IPS-NIHi7 (cell line): ENCODE data around the gene APBA3.

ENCODE experiments used
- DNase-seq: peaks from one replicate; pipeline ENCODE4 v3.0.0; 2012; ENCODE audit warnings: mixed read lengths; ENCODE audit errors: extremely low spot score

APBA3 gene

DNA sequence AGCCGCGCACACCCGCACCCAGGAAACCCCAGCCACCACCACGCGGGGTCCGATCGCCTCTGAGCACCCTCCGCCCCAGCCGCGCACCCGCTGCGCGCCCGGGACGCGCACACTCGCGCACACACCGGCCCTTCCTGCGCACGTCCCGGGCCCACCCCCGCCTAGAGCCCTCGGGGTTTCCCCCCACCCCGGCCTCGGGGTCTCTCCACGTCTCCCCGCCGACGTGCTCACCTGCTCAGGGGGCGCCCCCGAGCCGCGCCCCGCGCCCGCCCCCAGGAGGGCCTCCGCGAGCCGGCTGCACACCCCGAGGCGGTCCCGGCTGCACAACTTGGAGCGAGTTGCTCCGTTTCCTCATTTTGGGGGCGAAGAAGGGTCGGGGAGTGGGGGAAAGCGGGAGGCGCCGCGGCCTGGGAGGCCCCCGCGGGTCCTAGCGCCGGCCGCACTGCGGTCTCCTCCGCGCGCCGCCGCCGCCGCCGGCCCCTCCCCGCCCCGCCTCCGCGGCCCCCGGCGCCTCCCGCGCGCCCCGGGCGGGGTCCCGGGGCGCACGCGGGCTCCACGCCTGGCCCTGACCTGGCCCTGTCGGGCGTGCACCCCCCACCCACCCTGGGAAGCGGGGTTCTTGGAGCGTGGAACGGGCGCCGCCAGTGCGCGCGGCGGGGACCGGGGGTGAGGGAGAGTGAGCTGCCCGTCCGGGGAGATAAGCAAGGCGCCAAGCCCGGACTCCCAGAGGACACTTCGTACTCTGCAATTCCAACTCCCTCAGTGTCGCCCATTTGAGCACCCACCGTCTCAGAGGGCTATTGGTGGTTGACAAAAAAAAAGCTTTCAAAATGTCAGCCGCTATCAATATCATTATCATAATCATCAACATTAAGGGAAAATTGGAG lies 24.7 kb upstream of the APBA3 start, which contains the start of gene MATK:
Gene MATK, minus strand, starts transcription at position 444 of the 887 bp plus-strand sequence. CDS start 1,246 bp downstream, outside the sequence.
- DNase-seq = peak; percentile 66

DNA sequence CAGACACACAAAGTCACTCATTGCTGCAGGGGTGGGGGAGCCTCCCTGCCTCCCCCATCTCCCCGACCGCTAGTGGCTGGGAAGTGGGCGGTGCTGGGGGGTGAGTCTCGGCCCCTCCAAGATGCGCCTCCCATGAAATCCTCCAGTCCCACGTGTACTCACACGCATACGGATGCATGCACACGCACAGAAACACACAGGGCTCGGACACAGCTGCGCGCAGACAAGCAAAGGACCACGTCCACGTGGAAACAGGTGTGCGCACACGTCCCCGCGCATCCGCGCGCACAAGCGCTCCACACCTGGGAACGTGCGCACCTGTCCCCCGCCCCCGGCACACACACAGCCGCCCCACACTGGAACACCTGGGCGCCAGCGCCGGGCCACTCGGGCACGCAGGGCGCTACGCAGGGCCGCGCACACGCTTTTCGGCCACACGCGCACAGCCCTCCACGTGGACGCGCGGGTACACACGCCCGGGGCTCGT lies 24.0 kb upstream of the APBA3 start:
- DNase-seq = no peak

GRCh38 chr19:3784607-3785450 lies 23.3 kb upstream of the APBA3 start:
- DNase-seq = peak; percentile 41

DNA sequence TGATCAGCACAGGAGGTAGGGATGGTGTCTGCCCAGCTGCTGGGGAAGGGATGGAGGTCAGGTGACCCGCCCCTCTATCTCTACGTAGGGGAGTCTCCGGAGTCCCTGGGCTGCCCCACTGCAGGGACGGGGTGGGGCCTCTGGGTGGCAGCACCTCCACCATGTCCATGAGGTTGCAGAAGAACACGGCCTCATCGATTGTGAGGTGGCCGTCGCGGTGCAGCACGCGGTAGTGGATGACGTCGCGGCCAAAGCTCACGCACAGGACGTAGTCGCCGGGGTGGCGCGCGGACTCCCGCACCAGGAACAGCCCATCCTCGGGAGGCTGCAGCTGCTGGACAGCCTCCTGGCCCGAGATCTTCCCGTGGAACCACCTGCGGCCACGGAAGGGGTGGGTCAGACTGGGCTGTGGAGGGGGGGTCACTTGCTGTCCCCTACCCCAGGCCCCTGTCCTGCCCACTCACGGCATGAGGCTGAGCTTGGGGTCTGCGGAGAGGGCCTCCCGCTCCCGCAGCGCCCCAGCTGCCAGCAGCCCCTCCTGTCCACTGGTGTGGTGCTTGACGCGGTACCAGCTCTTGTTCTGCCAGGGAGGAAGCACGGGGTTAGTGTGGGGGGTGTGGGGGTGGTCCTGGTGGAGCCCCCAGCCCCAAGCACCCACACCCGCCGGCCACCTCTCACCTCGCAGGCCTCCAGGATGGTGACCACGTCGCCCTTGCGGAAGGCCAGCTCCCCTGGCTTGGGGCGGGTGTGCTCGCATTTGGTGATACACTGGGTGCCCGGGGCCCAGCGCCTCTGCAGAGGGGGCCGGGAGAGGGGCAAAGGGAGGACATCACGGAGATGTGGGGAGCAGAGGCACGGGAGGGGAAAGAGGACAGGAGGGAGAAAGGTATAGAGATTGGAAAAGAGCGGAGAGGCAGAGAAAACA lies 22.4 kb upstream of the APBA3 start:
- peak; percentile 85 for DNase-seq

- DNase-seq = no peak
Observed at GRCh38 chr19:3782903-3783302, 21.4 kb upstream of the APBA3 start.

DNA sequence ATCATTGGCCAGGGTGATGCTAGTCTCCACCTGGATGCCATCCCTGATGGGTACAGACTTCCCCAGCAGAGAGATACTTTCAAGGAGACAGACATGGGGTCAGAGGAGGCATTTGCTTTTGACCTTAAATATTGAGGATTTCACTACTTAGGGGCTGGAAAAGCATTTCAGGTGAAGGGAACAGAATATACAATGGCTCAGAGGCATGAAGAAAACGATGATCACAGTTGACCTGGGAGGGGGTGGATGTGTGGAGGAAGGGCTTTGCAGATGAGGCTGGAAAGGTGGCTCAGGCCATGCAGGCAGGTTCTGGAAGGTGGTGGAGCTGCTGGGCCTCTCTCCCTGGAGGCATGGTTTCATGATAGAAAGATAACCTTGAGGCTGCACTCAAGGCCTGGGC lies 20.8 kb upstream of the APBA3 start:
- no peak for DNase-seq

GRCh38 chr19:3781603-3782002 lies 20.1 kb upstream of the APBA3 start:
- DNase-seq = no peak

DNA sequence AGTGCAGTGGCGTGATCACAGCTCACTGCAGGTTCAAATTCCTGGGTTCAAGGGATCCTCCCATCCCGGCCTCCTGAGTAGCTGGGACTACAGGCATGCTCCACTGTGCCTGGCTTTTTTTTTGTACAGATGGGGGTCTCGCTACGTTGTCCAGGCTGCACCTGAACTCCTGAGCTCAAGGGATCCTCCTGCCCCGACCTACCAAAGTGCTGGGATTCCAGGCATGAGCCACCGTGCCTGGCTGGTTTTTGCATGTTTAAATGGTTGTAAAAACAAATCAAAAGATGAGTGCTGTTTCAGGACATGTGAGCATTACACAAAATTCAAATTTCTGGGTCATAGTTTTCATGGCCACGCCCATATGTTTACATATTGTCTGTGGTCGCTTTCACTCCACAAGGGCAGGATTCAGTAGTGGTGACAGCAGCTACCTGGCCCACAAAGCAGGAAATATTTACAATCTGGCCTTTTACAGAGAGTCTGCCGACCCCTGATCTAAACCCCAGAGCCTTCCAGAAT lies 19.4 kb upstream of the APBA3 start:
- no peak for DNase-seq

DNA sequence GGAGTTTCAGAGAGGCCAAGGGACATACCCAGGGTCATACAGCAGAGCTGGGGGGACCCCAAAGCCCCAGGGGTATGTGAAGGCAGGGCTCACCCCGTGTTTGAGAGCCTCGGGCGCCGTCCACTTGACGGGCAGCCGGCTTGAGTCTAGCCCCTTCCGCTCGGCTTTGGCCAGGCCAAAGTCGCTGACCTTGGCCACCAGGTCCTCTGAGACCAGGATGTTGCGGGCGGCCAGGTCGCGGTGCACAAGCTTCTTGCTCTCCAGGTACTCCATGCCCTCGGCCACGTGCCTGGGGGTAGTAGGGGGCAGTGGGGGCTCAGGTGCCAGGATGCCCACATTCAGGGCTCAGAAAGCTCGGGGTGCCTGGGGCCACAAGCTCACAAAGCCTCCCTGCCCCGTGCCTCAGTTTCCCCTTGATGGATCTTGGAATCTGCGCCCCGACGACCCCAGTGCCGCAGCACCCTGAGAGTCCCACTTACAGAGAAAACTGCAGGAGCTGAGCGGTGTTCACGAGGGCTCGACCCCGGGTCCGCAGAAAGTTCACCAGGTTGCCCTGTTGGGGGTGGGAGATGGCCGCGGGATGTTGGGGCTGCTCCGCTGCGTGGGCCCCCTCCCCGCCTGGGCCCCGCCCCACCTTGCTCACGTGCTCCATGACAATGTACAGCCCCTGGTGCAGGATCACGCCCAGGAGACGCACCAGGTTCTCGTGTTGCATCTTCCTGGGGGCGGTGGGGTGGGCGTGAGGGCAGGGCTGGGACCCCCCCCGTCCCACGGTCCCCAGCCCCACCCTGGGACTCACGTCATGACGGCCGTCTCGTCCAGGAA lies 17.6 kb upstream of the APBA3 start:
- DNase-seq = no peak

DNA sequence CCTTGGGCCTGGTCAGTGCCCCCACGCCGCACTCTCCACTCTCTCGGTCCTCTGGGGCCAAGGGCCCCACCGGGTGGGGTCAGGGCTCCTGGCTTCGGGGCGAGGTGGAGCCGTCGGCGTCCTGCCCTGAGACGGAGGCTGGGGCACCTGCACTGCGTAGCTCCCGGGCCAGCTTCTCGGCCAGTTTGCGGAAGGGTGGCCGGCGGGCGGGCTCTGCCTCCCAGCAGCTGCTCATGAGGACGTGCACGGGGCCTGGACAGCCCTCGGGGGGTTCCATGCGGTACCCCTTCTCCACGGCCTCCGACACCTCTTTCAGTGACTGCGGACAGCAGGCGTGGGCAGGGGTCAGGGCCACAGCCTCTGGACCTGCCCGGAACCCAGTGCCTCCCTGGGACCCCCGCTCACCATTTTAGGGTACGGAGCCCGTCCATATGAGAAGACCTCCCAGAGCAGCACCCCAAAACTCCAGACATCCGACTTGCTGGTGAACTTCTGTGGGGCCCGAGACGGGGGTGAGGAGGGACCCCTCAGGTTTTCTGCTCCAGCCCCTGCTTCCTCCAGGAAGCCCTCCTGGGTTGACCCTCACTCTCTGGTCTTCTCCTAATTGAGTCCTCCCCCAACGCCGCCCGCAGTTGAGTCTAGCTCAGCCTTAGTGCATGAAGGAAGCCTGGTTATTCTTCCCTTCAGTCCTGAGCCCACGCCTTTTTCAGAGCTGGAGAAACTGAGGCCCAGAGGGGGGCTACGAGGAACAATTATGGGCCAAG lies 16.8 kb upstream of the APBA3 start:
- DNase-seq = no peak

DNA sequence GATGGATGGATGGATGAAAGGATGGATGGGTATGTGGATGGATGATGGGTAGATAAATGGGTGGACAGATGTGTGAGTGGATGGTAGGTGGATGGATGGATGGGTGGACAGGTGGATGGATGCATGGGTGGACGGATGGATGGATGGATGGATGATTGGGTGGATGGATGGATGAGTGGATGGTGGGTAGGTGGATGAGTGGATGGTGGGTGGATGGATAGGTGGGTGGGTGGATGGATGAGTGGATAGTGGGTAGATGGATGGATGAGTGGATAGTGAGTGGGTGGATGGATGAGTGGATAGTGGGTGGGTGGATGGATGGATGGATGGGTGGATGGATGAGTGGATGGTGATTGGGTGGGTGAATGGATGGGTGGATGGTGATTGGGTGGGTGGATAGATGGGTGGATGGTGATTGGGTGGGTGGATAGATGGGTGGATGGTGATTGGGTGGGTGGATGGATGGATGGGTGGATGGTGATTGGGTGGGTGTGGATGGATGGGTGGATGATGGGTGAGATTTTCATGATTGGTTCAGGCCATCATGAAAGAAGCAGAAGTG lies 15.1 kb upstream of the APBA3 start:
- DNase-seq = no peak

- no peak for DNase-seq
Observed at GRCh38 chr19:3775831-3776230, 14.3 kb upstream of the APBA3 start.

DNA sequence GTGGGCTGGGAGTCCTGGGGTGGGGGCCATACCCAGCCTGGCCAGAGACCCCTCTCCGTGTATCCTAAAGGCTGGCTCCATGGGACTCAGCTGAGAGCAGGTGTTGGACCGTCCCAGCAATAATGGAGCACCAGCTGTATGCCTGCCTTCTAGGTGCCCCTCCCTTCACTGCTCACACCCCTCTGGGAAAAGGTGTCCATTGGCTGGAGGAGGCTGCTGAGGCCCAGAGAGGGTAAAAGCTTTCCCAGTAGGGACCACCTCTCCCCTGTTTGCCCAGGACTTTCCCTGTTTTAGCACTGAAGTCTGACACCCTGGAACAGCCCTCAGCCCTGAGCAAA lies 13.9 kb upstream of the APBA3 start:
- DNase-seq = no peak

- DNase-seq = no peak
Observed at GRCh38 chr19:3774621-3775373, 13.3 kb upstream of the APBA3 start.

GRCh38 chr19:3773814-3774515 lies 12.5 kb upstream of the APBA3 start:
- no peak for DNase-seq

GRCh38 chr19:3771906-3772455 lies 10.5 kb upstream of the APBA3 start, which contains the start of gene RAX2:
Gene RAX2, minus strand, starts transcription at chr19:3772228. Its CDS starts 486 bp downstream, at chr19:3771742.
- DNase-seq = no peak
